ENCODE measurements around the gene GPR137. TPM values are rescaled to one million over a fixed set of nuclear protein-coding genes. Genes with fewer than 3 reads are reported as not detected.
A peak's percentile ranks its signal among the peaks of the same experiment; 100 is the strongest.
"Not testable (repeated sequence)": the region's sequence is repeated elsewhere in the genome, so short reads cannot be mapped to it uniquely, and the experiment has no call there.

GPR137 gene
- total RNA-seq, 1 donor from 2014 or later, result 5.4 TPM

GRCh38 chr11:64318766-64319761 lies 33.4 kb downstream of the GPR137 start:
- no peak for DNase-seq (ENCODE audit: low read depth, low spot score)

- no peak for DNase-seq (ENCODE audit: low read depth, low spot score)
Measured at GRCh38 chr11:64320556-64320955, 34.9 kb downstream of the GPR137 start.

GRCh38 chr11:64321026-64321425 lies 35.4 kb downstream of the GPR137 start:
- DNase-seq (ENCODE audit: low read depth, low spot score), result no peak

GRCh38 chr11:64321533-64321932 lies 35.9 kb downstream of the GPR137 start:
- no peak for DNase-seq (ENCODE audit: low read depth, low spot score)

DNA sequence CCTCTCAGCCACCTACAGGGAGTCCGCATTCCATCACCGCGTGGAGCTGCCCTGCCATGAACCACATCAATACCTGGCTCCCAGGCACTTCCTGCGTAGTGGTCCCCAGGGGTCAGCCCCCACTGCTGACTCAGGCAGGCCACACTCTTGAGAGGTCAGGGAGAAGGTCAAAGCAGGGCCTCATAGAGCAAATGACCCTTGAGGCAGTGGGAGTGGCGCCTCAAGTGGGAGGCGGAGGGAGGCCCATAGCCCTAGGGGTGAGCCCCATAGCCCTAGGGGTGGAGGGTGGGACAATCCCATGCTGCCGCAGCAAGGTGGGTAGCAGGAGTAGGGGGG lies 37.2 kb downstream of the GPR137 start:
- no peak for DNase-seq (ENCODE audit: low read depth, low spot score)

- no peak for DNase-seq (ENCODE audit: low read depth, low spot score)
Measured at GRCh38 chr11:64323373-64323772, 37.7 kb downstream of the GPR137 start.

- not testable (repeated sequence) for DNase-seq (ENCODE audit: low read depth, low spot score)
Measured at GRCh38 chr11:64323984-64324383, 38.3 kb downstream of the GPR137 start.

DNA sequence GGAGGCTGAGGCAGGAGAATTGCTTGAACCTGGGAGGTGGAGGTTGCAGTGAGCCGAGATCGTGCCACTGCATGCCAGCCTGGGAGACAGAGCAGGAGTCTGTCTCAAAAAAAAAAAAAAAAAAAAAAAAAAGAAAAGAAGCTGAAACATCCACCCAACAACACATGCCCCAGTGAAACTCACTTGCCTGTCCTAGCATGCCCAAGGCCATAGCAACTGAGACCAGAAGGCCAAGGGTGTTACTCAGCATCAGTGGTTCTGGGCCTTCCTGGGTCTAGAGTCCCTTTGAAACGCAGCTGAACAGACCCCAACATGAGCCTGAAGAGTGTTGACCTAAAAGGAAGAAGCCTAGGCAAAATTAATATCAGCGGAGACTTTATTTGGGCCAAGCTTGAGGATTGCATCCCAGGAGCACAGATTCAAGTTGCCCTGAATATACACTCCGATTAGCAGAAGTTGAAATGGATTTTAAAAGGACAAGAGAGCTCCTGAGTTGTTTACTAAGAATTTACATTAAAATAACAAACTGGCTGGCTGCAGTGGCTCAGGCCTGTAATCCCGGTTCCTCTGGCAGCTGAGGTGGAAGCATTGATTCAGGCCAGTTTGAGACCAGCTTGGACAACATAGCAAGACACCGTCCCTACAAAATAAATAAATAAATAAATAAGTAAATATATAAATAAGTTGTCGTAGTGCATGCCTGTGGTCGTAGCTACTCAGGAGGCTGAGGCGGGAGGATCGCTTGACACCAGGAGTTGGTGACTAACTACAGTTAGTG lies 39.2 kb downstream of the GPR137 start:
- no peak for DNase-seq (ENCODE audit: low read depth, low spot score)

GRCh38 chr11:64327375-64327774 lies 41.7 kb downstream of the GPR137 start:
- DNase-seq (ENCODE audit: low read depth, low spot score), result no peak

DNA sequence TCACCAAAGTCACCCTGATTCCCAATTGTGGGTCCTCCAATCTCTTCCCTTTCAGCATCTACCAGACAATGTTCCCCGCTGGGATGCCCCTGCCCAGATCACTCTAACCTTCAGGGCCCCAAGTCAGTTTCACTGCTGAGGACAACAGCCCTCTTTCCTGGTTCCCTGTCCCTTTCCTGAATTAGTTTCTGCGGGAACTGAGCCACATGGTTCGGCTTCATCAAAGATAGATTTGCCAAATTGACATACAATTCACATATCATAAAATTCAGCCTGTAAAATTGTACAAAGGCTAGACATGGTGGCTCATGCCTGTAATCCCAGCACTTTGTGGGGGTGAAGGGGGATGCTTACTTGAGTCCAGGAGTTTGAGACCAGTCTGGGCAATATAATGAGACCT lies 42.3 kb downstream of the GPR137 start:
- no peak for DNase-seq (ENCODE audit: low read depth, low spot score)

GRCh38 chr11:64330888-64331287 lies 45.2 kb downstream of the GPR137 start:
- DNase-seq (ENCODE audit: low read depth, low spot score), result no peak

GRCh38 chr11:64331569-64332371 lies 46.1 kb downstream of the GPR137 start:
- DNase-seq (ENCODE audit: low read depth, low spot score), result peak; percentile 35

DNA sequence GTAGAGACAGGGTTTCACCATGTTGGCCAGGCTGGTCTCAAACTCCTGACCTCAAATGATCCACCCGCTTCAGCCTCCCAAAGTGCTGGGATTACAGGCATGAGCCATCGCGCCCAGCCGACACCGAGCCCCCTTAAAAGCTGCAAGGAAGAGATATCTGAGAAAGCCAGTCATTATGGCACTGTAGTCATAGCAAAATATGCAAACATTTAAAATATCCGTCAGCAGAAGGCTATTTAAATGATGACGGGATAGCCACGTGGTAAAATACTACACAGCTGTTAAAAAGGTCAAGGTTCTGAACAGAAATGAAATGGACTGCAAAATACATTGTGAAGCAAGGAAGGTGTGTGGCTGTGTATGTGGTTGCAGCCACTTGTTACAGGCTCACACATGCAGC lies 47.9 kb downstream of the GPR137 start:
- no peak for DNase-seq (ENCODE audit: low read depth, low spot score)

DNA sequence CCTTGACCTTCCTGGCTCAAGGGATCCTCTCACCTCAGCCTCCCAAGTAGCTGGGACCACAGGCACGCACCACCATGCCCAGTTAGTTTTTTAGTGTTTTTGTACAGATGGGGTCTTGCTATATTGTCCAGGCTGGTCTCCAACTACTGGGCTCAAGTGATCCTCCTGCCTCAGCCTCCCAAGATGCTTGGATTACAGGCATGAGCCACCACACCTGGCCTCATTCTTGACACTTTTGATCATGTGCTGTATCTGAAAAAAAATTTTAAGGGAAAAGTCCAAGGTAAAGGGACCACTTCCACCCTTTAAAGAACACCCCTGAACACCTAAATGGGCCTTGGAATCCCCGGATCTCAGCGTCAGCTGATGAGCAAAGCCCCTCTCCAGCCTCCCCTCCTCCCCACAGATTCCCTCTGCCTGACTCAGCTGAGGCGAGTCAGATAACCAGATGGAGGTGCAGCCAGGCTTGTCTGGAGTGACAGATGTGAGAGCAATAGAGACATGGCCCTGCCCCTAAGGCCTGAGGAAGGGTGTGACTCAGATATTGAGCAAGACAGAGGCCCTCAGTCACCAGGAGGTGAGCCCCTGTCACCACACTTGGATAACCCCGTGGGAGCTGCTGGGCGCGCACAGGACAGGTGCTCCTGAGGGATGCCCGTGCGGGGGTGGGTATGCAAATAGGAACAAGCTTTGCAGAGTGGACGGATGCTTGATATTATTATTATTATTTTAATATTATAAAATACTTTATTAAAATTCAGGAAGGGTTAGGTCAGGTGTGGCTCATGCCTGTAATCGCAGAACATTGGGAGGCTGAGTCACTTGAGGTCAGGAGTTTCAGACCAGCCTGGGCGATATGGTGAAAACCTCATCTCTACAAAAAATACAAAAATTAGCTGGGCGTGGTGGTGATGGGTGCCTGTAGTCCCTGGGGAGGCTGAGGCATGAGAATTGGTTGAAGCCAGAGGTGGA lies 49.4 kb downstream of the GPR137 start:
- DNase-seq (ENCODE audit: low read depth, low spot score), result no peak

DNA sequence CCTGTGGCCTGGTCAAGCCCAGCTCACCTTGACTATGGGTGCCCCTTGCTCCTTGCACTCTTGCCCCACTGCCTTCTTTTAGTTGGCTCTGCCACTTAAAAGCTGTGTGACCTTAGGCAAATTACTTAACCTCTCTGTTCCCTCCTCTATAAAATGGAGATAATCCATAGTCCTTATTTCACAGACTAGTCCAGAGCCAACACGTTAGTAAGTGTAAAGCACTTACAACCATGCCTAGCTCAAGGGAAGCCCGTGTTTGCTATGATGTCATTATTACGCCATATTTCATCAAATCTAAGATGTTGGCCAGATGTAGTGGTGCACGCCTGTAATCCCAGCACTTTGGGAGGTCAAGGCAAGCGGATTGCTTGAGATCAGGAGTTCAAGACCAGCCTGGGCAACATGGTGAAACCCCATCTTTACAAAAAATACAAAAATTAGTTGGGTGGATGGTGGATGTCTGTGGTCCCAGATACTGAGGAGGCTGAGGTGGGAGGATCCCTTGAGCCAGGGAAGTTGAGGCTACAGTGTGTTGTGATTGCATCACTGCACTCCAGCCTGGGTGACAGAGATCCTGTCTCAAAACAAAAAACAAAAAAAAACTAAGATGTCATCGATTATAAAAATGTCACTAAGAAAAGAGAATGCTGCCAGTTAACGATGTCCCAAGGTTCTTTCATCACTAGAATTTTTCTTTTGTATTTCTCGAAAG lies 52.0 kb downstream of the GPR137 start:
- no peak for DNase-seq (ENCODE audit: low read depth, low spot score)

DNA sequence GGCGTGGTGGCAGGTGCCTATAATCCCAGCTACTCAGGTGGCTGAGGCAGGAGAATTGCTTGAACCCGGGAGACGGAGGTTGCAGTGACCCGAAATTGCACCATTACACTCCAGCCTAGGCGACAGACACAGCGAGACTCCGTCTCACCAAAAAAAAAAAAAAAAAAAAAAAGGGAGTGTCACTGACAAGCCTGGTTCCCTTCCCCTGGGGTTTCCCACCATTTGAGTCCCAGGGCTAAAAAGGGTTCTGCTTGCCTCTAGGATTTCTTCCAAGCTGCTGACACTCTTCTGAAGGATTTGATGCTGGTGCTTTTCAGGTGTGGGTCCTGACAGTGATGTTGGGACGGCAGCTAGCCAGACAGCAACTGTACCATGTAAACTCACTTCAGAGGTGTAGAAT lies 53.1 kb downstream of the GPR137 start:
- no peak for DNase-seq (ENCODE audit: low read depth, low spot score)

Measured in pulmonary artery endothelial cell (primary cell).